HEK293 (cell line): ENCODE data around the gene CTPS2.

ENCODE experiments used
- SETDB1 ChIP-seq: IDR thresholded peaks from one replicate; pipeline ENCODE4 v1.6.1; 2017; ENCODE audit warnings: mild to moderate bottlenecking, low read length, moderate library complexity, mixed read lengths; ENCODE audit not compliant: insufficient read length
- ZNF350 ChIP-seq: fragments of 450-650 bp; formaldehyde crosslinking; IDR thresholded peaks from 2 replicates; pipeline ENCODE4 v1.5.0; 2017; ENCODE audit warnings: missing biosample characterization, mild to moderate bottlenecking, missing genetic modification characterization
- ZNF785 ChIP-seq: fragments of 450-650 bp; formaldehyde crosslinking; IDR thresholded peaks from 2 replicates; pipeline ENCODE4 v1.5.1; 2016; ENCODE audit warnings: missing biosample characterization, missing genetic modification characterization
- TF ChIP-seq, protein P1 (sequence below): fragments of 450-650 bp; formaldehyde crosslinking; IDR thresholded peaks from 2 replicates; pipeline ENCODE4 v1.5.1; 2016; ENCODE audit warnings: missing biosample characterization, missing genetic modification characterization
- TF ChIP-seq, protein P2 (sequence below): fragments of 450-650 bp; formaldehyde crosslinking; optimal IDR thresholded peaks from 2 replicates; pipeline ENCODE3; 2016; ENCODE audit warnings: missing biosample characterization, mild to moderate bottlenecking, missing genetic modification characterization

DNA sequence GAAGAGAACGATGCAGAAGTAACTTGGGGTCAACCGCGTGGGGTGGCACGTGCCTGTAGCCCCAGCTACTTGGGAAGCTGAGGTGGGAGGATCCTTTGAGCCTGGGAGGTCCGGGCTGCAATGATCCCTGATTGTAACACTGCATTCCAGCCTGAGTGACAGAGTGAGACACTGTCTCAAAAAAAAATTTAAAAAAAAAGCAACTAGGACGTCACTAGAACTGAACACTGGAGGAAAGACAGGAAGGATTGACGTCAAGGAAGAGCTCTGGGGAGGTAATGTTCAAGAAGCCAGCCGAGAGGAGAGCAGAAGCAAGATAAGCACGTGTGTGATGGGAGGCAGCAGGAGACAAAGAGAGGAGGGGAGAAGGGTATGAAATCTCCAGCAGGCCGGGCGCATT lies 33.8 kb downstream of the CTPS2 start:
- TF ChIP-seq ZNF785 (tag by site-specific recombination) (no peak), ZNF350 (no peak), SETDB1 (no peak)
- TF ChIP-seq, protein P1, sequence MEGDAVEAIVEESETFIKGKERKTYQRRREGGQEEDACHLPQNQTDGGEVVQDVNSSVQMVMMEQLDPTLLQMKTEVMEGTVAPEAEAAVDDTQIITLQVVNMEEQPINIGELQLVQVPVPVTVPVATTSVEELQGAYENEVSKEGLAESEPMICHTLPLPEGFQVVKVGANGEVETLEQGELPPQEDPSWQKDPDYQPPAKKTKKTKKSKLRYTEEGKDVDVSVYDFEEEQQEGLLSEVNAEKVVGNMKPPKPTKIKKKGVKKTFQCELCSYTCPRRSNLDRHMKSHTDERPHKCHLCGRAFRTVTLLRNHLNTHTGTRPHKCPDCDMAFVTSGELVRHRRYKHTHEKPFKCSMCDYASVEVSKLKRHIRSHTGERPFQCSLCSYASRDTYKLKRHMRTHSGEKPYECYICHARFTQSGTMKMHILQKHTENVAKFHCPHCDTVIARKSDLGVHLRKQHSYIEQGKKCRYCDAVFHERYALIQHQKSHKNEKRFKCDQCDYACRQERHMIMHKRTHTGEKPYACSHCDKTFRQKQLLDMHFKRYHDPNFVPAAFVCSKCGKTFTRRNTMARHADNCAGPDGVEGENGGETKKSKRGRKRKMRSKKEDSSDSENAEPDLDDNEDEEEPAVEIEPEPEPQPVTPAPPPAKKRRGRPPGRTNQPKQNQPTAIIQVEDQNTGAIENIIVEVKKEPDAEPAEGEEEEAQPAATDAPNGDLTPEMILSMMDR (tag by site-specific recombination) = no peak
- TF ChIP-seq, protein P2, sequence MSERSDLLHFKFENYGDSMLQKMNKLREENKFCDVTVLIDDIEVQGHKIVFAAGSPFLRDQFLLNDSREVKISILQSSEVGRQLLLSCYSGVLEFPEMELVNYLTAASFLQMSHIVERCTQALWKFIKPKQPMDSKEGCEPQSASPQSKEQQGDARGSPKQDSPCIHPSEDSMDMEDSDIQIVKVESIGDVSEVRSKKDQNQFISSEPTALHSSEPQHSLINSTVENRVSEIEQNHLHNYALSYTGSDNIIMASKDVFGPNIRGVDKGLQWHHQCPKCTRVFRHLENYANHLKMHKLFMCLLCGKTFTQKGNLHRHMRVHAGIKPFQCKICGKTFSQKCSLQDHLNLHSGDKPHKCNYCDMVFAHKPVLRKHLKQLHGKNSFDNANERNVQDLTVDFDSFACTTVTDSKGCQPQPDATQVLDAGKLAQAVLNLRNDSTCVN (tag by site-specific recombination) = no peak
